SK-N-MC (cell line): ENCODE data around the gene LHX3.

ENCODE experiments used
- DNase-seq: peaks from one replicate; pipeline ENCODE4 v3.0.0-alpha.2; 2011; ENCODE audit warnings: low read depth, low spot score
- H3K27ac ChIP-seq: fragments of 200-600 bp; sonication (generic); 2 replicates; pipeline ENCODE4 v1.5.1; 2016; ENCODE audit warnings: mixed run types
- H3K36me3 ChIP-seq: fragments of 200-600 bp; sonication (generic); 2 replicates; pipeline ENCODE4 v1.6.1; 2017; ENCODE audit warnings: antibody characterized with exemption, low read length, mixed read lengths; ENCODE audit not compliant: insufficient read depth
- H3K4me3 ChIP-seq: fragments of 200-600 bp; sonication (generic); 2 replicates; pipeline ENCODE4 v1.5.1; 2016
- H3K9ac ChIP-seq: fragments of 200-600 bp; sonication (generic); 2 replicates; pipeline ENCODE4 v1.8.0; 2017; ENCODE audit warnings: mixed run types, mixed read lengths; ENCODE audit not compliant: insufficient read length
- H3K9me3 ChIP-seq: fragments of 200-600 bp; sonication (generic); 2 replicates; pipeline ENCODE4 v1.6.1; 2017; ENCODE audit warnings: low read depth, mild to moderate bottlenecking, antibody characterized with exemption, low read length, moderate library complexity, mixed read lengths
- EZH2 ChIP-seq: fragments of 200-600 bp; sonication (generic); IDR thresholded peaks from one replicate; pipeline ENCODE4 v1.6.1; 2017; ENCODE audit warnings: antibody characterized with exemption
- FOXP2 ChIP-seq: optimal IDR thresholded peaks from 2 replicates; pipeline ENCODE3; 2011; ENCODE audit warnings: mild to moderate bottlenecking, moderate library complexity; ENCODE audit not compliant: insufficient read depth; ENCODE audit errors: extremely low read length, control extremely low read depth
- POLR2AphosphoS5 ChIP-seq: IDR thresholded peaks from 2 replicates; pipeline ENCODE4 v1.6.1; 2012; ENCODE audit warnings: mild to moderate bottlenecking, low read depth, low read length, borderline replicate concordance

Gene LHX3

DNA sequence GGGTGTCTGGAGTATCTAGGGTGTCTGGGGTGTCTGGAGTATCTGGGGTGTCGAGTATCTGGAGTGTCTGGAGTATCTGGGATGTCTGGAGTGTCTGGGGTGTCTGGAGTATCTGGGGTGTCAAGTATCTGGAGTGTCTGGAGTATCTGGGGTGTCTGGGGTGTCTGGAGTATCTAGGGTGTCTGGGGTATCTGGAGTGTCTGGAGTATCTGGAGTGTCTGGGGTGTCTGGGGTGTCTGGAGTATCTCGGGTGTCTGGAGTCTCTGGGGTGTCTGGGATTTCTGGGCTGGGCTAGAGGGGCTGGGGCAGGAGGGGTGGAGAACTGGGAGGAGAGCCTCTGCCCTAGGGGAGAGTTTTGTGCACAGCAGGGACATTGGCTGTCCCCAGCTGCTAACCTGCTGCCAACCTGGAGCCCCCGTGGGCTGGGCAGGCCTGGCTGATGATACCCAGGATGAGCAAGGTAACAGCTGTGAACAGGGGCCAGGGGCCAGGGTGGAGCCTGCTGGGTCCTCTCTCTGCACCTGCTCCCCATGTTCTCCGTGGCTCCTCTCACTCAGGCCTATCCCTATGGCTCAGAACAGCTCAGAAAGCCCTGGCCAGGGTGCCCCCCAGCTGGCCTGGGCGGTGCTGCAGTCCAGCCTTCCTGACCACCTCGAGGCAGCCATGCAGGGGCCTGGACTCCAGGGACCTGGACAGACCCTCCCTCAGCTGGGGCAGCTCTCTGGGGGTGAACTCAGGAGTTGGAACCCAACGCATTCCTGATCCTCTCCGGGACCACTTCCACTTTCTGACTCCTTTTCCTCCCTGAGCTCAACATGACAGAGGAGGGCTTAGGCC lies 29.9 kb downstream of the LHX3 start:
- no peak for DNase-seq
- no peak overlapping the region for H3K4me3 ChIP-seq
- no peak overlapping the region for H3K9ac ChIP-seq

DNA sequence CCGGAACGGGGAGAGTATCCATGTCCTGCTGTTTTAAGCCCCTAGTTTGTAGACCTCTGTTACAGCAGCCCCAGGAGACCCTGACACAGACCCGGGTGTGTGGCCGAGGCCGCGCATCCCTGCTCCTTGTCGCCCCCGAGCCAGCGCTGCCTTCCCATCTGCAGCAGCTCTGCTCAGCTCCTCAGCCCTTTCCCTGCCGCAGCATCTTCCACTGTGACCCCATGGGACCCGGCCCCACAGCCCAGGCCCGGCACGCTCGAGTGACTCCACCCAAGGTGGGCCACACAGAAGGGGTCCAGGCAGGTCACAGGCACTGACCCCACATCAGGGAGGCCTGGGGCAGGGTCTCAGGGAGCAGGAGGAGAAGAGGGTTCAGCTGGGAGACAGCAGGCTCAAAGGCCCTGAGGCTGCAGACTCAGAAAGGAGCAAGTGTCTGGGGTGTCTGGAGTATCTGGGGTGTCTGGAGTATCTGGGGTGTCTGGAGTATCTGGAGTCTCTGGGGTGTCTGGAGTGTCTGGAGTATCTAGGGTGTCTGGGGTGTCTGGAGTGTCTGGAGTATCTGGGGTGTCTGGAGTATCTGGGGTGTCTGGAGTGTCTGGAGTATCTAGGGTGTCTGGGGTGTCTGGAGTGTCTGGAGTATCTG lies 31.2 kb downstream of the LHX3 start:
- H3K9me3 ChIP-seq: no peaks in the 10 kb centered on the region
- H3K9ac ChIP-seq: no peak overlapping the region
- no peak for DNase-seq
- no peaks in the 10 kb centered on the region for H3K36me3 ChIP-seq
- no peak overlapping the region for H3K4me3 ChIP-seq
- no peak overlapping the region for H3K27ac ChIP-seq
- TF ChIP-seq EZH2 (no peak), FOXP2 (no peak), POLR2AphosphoS5 (no peak)

More for the DNA sequence above, 29.9 kb downstream of the LHX3 start:
- no peaks in the 10 kb centered on the region for H3K36me3 ChIP-seq
- no peaks in the 10 kb centered on the region for H3K9me3 ChIP-seq
- TF ChIP-seq EZH2 (no peak), POLR2AphosphoS5 (no peak), FOXP2 (no peak)
- H3K27ac ChIP-seq: no peak overlapping the region

DNA sequence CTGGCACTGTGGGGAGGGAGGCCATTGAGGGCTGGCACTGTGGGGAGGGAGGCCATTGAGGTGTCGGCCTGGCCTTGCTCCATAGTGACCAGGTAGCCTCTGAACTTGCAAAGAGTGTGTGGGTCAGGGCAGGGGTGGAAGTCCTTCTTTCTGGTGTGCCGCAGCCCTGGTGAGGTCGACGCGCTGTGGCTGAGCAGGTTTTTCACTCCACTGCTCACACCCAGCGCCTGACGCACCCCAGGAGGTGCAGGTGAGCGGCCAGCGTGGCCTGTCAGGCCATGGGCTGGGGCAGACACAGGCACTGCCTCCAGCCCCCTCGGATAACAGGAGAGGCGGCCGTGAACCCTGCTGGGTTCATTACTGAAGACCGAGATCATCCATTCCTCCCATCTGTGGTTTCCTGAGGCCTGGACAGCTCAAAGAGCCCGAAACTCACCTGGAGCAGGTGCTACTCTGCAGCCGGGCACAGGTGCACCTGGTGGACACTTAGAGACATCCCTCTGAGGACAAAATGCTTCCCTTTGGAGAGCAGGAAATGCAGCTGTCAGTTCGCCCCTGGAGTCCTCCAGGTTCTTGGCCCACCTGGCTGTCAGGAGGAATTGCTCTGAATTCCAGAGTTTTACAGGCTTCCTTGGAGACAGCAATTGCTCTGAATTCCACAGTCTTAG lies 32.4 kb downstream of the LHX3 start:
- no peak for DNase-seq
- Histone ChIP-seq H3K36me3 (no peaks in the 10 kb centered on the region), H3K9me3 (no peaks in the 10 kb centered on the region), H3K9ac (no peak overlapping the region), H3K4me3 (no peak overlapping the region), H3K27ac (no peak overlapping the region)
- TF ChIP-seq POLR2AphosphoS5: no peak
- TF ChIP-seq FOXP2: no peak
- TF ChIP-seq EZH2: no peak

DNA sequence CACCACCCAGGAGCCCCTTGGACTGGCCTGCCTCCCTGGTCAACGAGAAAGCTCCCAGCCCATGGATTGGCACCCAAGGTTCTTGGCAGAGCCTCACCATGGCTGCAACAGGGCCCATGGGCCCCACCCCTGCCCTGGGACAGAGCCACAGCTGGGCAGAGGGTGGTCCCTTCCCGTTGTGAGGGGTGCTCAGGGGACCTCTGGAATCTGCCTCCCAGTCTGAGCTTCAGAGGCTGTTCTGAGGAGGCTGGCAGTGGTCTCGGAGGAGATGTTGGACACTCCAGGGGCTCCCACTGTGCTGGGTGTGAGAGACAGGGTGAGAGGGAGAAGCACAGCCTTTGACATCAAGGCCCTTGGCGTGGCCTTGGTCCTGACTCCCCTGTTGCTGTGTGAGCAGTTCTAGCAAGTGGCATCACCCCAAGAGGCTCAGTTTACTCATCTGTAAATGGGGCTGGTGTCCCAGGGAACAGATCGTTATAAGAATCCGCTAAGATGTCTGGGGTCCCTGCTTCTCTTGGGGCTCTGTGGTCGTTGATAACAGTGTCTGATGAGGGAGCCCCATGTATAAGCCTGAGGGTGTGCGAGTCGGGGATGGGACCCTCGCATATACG lies 33.0 kb downstream of the LHX3 start:
- H3K9ac ChIP-seq: no peak overlapping the region
- no peaks in the 10 kb centered on the region for H3K9me3 ChIP-seq
- no peak overlapping the region for H3K27ac ChIP-seq
- no peak for TF ChIP-seq POLR2AphosphoS5
- no peak for TF ChIP-seq FOXP2
- no peak for TF ChIP-seq EZH2
- H3K4me3 ChIP-seq: no peak overlapping the region
- no peak for DNase-seq
- no peaks in the 10 kb centered on the region for H3K36me3 ChIP-seq

DNA sequence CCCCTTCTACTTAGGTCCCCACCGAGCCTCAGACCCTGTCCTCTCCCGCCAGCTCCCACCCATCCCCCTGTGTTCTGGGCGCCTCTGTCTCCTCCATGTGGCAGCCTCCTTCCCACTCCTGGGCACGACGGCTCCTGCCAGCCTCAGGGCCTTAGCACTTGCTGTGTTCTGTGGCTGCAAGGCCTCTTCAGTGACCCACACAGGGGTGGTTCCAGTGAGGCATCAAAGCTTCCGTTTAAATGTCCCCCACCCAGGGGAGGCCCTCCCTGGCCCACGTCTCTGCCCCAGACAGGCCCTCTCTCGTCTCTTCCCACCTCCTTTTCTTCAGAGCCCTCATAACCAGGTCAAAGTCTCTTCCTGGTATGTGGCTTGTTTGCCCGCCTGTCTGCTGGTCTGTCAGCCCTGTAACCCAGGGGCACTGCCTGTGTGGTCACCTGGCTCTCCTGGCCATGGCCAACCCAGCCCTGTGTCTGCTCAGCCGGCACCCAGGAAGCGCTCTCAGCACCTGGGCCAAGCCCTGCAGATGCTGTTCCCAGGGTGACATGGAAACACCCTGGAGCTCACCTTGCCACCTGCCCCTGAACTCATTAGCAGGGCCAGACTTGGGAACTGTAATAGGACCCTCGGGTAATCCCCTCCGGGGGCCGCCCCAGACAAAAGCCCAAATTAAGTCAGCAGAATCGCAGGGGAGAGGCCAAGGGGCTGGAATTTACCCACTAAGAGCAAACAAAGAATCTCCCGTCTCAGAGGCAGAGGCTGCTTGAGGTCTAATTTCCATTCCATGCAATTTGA lies 33.7 kb downstream of the LHX3 start:
- DNase-seq: no peak
- Histone ChIP-seq H3K9ac (no peak overlapping the region), H3K9me3 (no peaks in the 10 kb centered on the region)

DNA sequence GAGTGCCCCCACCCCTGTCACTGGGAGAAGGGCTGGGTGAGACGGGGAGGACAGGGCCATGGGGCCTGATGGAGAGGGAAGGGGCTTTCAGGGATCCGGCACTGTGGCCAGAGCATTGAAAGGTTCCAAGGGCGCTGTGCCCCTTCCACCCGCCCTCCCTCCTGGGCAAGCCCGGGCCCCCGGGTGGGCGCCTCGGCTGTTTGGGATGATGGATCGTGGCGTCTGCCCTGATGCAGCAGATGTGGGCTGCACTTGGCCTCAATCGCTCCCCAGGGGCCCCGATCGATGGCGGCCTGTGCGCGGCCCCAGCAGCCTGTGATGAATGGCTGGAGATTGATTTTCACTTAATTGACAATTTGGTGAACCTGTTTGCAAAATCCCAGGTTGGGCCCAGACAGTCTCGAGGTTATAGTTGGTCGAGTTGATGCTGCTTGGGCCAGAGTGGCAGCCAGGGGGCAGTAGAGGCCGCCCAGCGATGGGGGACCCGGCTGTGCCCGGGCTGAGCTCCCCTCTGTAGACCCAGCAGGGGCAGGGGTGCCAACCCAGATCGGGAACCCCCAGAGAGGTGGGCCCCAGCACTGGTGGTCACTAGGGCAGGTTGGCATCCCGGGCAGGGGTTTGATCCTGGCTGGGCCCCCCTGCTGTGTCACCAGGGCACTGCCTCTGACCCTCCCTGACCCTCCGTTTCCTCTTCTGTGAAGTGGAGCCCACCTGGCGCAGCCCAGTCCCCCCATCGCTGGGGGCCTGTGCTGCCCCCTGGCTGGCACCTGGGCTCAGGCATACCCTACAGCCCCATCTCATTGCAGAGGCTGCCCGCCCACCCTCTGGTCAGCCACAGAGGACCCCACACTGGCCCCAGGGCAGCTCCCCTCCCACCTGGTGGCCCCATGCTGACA lies 34.7 kb downstream of the LHX3 start:
- H3K9ac ChIP-seq: no peak overlapping the region
- DNase-seq: no peak

More for the DNA sequence above, 33.7 kb downstream of the LHX3 start:
- no peak overlapping the region for H3K27ac ChIP-seq
- no peak overlapping the region for H3K4me3 ChIP-seq
- no peaks in the 10 kb centered on the region for H3K36me3 ChIP-seq
- TF ChIP-seq EZH2: no peak
- TF ChIP-seq POLR2AphosphoS5: no peak
- no peak for TF ChIP-seq FOXP2

DNA sequence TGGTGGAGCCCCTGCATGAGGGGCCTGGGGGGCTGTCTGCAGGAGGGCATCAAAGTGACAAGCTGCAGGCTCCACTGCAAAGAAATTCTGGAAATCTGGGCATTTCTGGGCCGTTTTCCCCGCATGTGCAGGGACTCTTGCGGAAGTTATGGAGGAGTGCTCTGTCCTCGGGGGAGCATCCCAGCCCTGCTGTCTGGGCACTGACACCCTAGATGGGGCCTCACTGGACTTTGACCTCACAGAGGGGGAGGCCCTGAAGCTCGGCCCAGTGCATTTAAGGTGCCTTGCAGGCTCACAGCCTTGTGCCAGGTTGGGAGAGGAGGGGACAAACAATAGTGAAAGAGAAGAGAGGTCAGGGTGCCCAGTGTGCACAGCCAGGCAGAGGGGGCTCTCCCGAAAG lies 35.4 kb downstream of the LHX3 start:
- DNase-seq: no peak
- TF ChIP-seq POLR2AphosphoS5: no peak
- TF ChIP-seq EZH2: no peak
- no peak for TF ChIP-seq FOXP2
- H3K4me3 ChIP-seq: no peak overlapping the region
- H3K9ac ChIP-seq: no peak overlapping the region
- H3K27ac ChIP-seq: no peak overlapping the region
- no peaks in the 10 kb centered on the region for H3K36me3 ChIP-seq
- H3K9me3 ChIP-seq: no peaks in the 10 kb centered on the region

More for the DNA sequence above, 34.7 kb downstream of the LHX3 start:
- H3K9me3 ChIP-seq: no peaks in the 10 kb centered on the region
- TF ChIP-seq EZH2 (no peak), POLR2AphosphoS5 (no peak), FOXP2 (no peak)
- H3K36me3 ChIP-seq: no peaks in the 10 kb centered on the region
- H3K4me3 ChIP-seq: no peak overlapping the region
- H3K27ac ChIP-seq: no peak overlapping the region
